ENCODE measurements around the gene KHDC4. TPM values are rescaled to one million over a fixed set of nuclear protein-coding genes. Genes with fewer than 3 reads are reported as not detected.

The KHDC4 gene
- total and polyA plus RNA-seq, 9 of the 15 experiments (the other 6 are each of a cell fraction or from before 2014, with no cell fraction given): 12.1 to 185 (median 65.6) TPM

GRCh38 chr1:155969377-155969791, 35.2 kb upstream of the KHDC4 start:
- Histone ChIP-seq H4K20me1 (replicated peaks; ENCODE audit: control insufficient read depth, insufficient read depth, low read length) (peaks cover 6% of the 10 kb centered on the region; the same call in 1 of the 2 replicates), H3K4me1 (replicated peaks in 1 of 2; ENCODE audit: control insufficient read depth in 2 of 2, insufficient read depth in 2 of 2, low read length in 2 of 2) (peaks cover 42 to 53% of the 10 kb centered on the region in 2 experiments)

GRCh38 chr1:155968670-155969069, 34.5 kb upstream of the KHDC4 start:
- Histone ChIP-seq H3K4me2 (ENCODE audit: insufficient read depth, low read length) (no peak overlapping the region), H3K27ac (ENCODE audit: extremely low read depth, low read depth, low read length) (no peak overlapping the region), H3K79me2 (ENCODE audit: control insufficient read depth, insufficient read depth, low read length) (peaks cover 66% of the 10 kb centered on the region), H4K20me1 (replicated peaks; ENCODE audit: control insufficient read depth, insufficient read depth, low read length) (peaks cover 6% of the 10 kb centered on the region; the same call in 1 of the 2 replicates), H3K9ac (ENCODE audit: insufficient read depth in 1 of 2, low read depth in 2 of 2, low read length in 2 of 2) (no peak overlapping the region), H3K9me3 (replicated peaks; ENCODE audit: control insufficient read depth, insufficient read depth, low read depth, low read length) (no peaks in the 10 kb centered on the region), H3K9me1 (ENCODE audit: control insufficient read depth, insufficient read depth, low read length) (peaks cover 5% of the 10 kb centered on the region), H3K27me3 (ENCODE audit: control insufficient read depth in 2 of 2, insufficient read depth in 2 of 2, low read length in 2 of 2) (no peaks in the 10 kb centered on the region), H2AFZ (ENCODE audit: low read depth, low read length) (no peak overlapping the region), H3K4me3 (no peak overlapping the region), H3K4me1 (replicated peaks in 1 of 2; ENCODE audit: control insufficient read depth in 2 of 2, insufficient read depth in 2 of 2, low read length in 2 of 2) (peaks cover 37 to 46% of the 10 kb centered on the region in 2 experiments), H3K36me3 (ENCODE audit: control insufficient read depth, insufficient read depth, low read length) (peaks cover 77% of the 10 kb centered on the region; the same call in 2 of the 3 replicates)
- intact Hi-C loops (cut with micrococcal nuclease) (no loop called here), in situ Hi-C loops (cut with MboI) (no loop called here)
- no peak for ATAC-seq
- TF ChIP-seq STAT5B (CRISPR knock-in tag; IDR thresholded peaks at IDR 0.05) (no peak), KAT2B (IDR thresholded peaks at IDR 0.05; ENCODE audit: low read depth, low read length) (no peak), ZNF780A (CRISPR knock-in tag; IDR thresholded peaks at IDR 0.05) (no peak), NFATC3 (IDR thresholded peaks at IDR 0.05) (no peak), RREB1 (CRISPR knock-in tag; IDR thresholded peaks at IDR 0.05) (no peak), CBFA2T3 (IDR thresholded peaks at IDR 0.05) (no peak), ESRRB (CRISPR knock-in tag; IDR thresholded peaks at IDR 0.05; ENCODE audit: borderline replicate concordance) (no peak), HIVEP1 (CRISPR knock-in tag; IDR thresholded peaks at IDR 0.05) (no peak)
- ChIA-PET POLR2A (interaction anchor here (0.6 to 6.0 kb wide), 8 partner anchors 9 to 1303 kb away, joined by 3 to 41 read pairs (median 4); partner anchors contain the start of gene ARHGEF2), CTCF (ENCODE audit: low intra/inter-chr PET ratio) (no interaction called here)
- no TSS peak for BruUV-seq (replicated peaks)
- 98% methylated on average over 3 of the region's 3 CpGs for WGBS (ENCODE audit: insufficient coverage, low coverage, missing lambda C conversion rate)
- DNase-seq (ENCODE audit: extremely low read depth in 1 of 4, low spot score in 3 of 4): no peak
- no peak for FAIRE-seq

More at GRCh38 chr1:155969377-155969791, 35.2 kb upstream of the KHDC4 start:
- H3K4me3 ChIP-seq: no peak overlapping the region
- H3K9me3 ChIP-seq (replicated peaks; ENCODE audit: control insufficient read depth, insufficient read depth, low read depth, low read length): no peaks in the 10 kb centered on the region
- 95% methylated on average over 9 of the region's 9 CpGs for WGBS (ENCODE audit: insufficient coverage, low coverage, missing lambda C conversion rate)
- no peak for ATAC-seq
- H3K27me3 ChIP-seq (ENCODE audit: control insufficient read depth in 2 of 2, insufficient read depth in 2 of 2, low read length in 2 of 2): no peaks in the 10 kb centered on the region
- no peak overlapping the region for H3K4me2 ChIP-seq (ENCODE audit: insufficient read depth, low read length)
- H3K9ac ChIP-seq (ENCODE audit: insufficient read depth in 1 of 2, low read depth in 2 of 2, low read length in 2 of 2): peak overlapping the region in 1 of 2 experiments; percentile 85; a peak in 1 of 4 replicates
- intact Hi-C loops (cut with micrococcal nuclease) (no loop called here), in situ Hi-C loops (cut with MboI) (no loop called here)
- H3K27ac ChIP-seq (ENCODE audit: extremely low read depth, low read depth, low read length): peak overlapping the region; percentile 83; the same call in 2 of the 3 replicates
- POLR2A ChIA-PET: interaction anchor here (0.8 to 6.0 kb wide), 3 partner anchors 8 to 26 kb away, joined by 3 to 41 read pairs (median 14); partner anchors contain the start of gene ARHGEF2
- H3K9me1 ChIP-seq (ENCODE audit: control insufficient read depth, insufficient read depth, low read length): peaks cover 5% of the 10 kb centered on the region
- no peak overlapping the region for H2AFZ ChIP-seq (ENCODE audit: low read depth, low read length)
- TF ChIP-seq POLR2A (conservative IDR thresholded peaks at IDR 0.05): 0 out of 2 replicates have a peak, but pooled peaks have one; percentile 12
- no peak for TF ChIP-seq MXI1 (IDR thresholded peaks at IDR 0.05; ENCODE audit: low read depth, low read length)
- TF ChIP-seq RBFOX2 (IDR thresholded peaks at IDR 0.05; ENCODE audit: low read depth, low read length): peak; percentile 64
- peak; percentile 45; the same call in 1 of the 2 replicates for TF ChIP-seq POLR2G (IDR thresholded peaks at IDR 0.05; ENCODE audit: low read depth, low read length)
- BruUV-seq (replicated peaks): no TSS peak
- DNase-seq (ENCODE audit: extremely low read depth in 1 of 4, low spot score in 3 of 4): no peak
- CTCF ChIA-PET (ENCODE audit: low intra/inter-chr PET ratio): no interaction called here
- FAIRE-seq: no peak
- peaks cover 79% of the 10 kb centered on the region; the same call in 2 of the 3 replicates for H3K36me3 ChIP-seq (ENCODE audit: control insufficient read depth, insufficient read depth, low read length)
- H3K79me2 ChIP-seq (ENCODE audit: control insufficient read depth, insufficient read depth, low read length): peaks cover 70% of the 10 kb centered on the region

Measured in K562 (cell line).